Endothelial cell of hepatic sinusoid (primary cell): Measurements from ENCODE around the gene NUP62.
"Not testable (repeated sequence)": the region's sequence is repeated elsewhere in the genome, so short reads cannot be mapped to it uniquely, and the experiment has no call there.

ENCODE experiments used
- in situ Hi-C: cut with HindIII; loops from 2 replicates; pipeline ENCODE4 v1.10.0; 2017; ENCODE audit warnings: low sequenced_read_pairs

NUP62 gene, protein sequence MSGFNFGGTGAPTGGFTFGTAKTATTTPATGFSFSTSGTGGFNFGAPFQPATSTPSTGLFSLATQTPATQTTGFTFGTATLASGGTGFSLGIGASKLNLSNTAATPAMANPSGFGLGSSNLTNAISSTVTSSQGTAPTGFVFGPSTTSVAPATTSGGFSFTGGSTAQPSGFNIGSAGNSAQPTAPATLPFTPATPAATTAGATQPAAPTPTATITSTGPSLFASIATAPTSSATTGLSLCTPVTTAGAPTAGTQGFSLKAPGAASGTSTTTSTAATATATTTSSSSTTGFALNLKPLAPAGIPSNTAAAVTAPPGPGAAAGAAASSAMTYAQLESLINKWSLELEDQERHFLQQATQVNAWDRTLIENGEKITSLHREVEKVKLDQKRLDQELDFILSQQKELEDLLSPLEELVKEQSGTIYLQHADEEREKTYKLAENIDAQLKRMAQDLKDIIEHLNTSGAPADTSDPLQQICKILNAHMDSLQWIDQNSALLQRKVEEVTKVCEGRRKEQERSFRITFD

DNA sequence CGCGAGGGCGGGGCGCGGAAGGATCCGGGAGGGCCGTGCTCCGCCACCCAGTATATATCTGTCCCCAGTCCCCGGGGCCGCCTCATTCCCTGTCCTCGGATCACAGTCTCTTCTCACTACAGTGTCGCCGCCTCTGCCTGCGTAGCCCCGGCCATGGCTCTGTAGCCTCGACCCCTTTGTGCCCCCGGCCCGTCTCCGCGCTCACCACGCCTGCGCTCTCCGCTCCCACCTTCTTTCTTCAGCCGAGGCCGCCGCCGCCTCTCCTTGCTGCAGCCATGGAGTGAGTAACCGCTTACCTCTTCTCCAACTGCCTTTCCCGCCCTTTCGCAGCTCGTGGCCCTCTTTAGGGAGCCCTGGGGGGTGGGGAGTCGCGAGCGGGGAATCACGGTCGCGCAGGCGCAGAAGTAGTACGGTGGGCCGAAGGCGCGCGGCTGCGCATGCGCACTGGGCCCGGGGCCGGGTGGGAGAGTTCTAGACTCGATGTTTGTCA lies at the start of gene NUP62, which contains the start of gene ATF5:
NUP62 (minus strand) TSS at position 384 of the 490 bp plus-strand sequence. CDS start 19,697 bp downstream, outside the sequence.
ATF5 (plus strand) TSS at position 85 of the 490 bp plus-strand sequence. CDS start 1,646 bp downstream, outside the sequence.
- in situ Hi-C loops, result no loop called here

DNA sequence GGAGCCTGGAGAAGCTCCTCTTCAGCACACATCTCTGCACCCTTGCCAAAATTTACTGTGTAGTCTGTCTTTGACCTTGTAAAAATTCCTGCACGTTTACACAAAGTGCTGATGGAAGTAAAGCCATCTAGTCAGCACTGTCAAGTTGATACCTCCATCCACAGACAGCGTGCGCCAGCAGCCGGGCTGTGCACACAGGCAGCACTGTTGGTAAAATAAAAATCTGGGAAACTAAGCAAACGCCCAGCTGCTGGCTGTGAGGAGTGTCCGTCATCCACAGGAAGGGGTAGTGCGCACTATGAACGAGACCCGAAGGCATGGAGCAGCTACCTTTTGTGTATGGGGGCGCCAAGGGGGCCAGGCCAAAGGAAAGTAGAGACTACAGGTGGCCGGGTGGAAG lies 49.0 kb upstream of the NUP62 start:
- in situ Hi-C loops, result no loop called here

DNA sequence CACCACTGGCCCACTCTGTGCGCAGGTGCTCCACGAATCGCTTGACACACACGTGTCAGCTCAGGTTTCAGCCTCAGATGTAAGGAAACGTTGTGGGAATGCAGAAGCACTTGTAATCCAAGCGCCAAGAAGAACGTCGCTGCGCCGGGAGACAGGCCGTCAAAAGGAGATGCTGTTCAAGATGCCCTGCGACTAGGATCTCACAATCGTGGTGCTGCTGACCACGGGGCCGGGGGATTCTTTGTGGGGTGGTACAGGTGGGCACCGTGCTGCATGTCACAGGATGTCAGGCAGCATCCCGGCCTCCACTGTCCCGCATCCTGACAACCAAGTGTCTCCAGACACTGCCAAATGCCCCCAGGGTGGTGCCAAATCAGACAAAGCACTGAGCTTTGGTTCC lies 48.6 kb upstream of the NUP62 start:
- in situ Hi-C loops, result no loop called here

DNA sequence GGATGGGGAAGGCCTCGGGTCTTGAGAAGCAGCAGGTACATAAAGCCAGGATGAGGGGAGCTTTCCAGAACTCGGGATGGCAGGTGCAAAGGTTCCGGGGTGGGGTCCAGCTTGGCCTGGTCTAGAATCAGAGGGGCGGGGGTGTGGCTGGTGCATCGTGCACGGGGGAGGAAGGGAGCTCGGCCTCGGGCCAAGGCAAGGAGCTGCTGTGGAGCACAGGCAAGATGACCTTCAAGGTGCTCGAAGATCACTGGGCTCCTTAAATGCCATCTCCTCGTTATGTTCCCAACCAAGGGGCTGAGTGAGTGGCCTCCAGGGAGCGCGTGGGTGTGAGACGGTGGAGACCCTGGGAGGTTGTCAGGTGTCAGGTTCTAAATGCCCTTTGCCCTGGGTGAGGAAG lies 47.8 kb upstream of the NUP62 start:
- in situ Hi-C loops, result no loop called here

DNA sequence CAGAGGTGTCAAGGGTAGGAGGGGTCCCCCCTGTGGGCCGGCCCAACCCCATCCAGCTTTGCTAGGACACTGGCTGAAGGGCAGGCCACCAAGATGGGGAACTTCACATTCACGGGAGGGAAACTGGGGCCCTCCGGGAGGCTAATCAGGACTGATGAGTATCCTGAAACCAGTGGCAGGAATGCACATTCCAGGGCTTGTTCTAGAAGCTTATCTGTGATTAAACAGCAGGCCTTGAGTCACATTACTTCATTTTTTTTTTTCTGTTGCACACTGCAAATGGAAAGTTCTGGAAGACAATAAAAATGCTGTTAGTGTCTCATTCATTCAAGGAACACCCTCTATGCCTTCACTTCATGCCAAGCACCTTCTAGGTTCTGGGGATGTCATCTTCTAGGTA lies 47.2 kb upstream of the NUP62 start:
- in situ Hi-C loops, result no loop called here

DNA sequence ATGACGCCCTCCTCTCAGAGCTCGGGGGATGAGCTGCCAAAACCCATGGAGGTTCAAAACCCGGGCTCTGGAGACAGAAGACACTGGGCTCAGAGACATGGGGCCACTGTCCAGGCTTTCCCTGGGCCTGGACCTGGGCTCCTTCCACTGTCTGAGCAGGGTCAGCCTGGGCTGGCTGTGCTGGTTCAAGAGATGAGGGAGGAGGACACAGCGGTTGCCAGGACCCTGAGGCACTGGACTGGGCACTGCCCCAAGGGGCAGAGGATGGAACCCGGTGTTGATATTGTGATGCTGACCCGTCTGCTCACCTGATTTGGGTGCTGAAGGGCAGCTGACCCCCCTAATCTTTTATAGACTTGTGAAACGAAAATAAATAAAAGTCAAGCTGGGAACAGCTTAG lies 45.7 kb upstream of the NUP62 start:
- in situ Hi-C loops, result no loop called here

DNA sequence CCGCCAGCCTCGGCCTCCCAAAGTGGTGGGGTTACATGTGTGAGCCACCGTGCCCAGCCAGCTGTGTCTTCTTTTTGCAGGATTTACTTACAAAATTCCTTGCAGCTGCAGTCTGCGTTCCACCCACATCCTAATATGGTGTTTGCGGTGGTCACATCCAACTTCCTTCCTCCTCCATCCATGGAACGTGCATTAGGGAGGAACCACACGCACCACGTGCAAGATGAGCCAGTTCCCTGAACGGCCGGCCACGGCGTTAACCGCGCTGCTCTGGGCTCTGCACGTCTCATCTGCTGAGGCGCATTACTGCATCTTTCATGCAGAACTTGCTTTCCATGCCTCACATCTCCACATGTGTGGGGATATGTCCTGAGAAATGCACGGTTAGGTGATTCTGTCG lies 44.7 kb upstream of the NUP62 start:
- in situ Hi-C loops, result no loop called here

DNA sequence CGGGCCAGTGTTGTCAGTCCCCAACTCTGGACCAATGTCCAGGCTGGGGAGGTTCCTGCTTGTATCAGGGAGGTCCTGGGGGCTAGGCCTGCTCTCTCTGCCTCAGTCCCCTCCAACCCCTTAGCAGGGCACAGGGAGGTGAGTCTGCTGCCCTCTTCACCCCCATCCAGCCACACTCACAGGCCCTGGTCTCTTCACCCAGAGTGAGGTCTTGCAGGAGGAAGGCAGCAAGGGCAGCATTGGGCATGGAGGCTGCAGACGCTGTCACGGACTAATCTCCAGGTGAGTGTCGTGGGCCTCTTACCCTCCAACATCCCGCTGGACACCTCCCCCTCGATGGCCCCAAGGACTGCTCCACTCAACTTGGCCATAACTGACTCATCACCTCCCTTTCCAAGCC lies 43.5 kb upstream of the NUP62 start:
- in situ Hi-C loops, result no loop called here

DNA sequence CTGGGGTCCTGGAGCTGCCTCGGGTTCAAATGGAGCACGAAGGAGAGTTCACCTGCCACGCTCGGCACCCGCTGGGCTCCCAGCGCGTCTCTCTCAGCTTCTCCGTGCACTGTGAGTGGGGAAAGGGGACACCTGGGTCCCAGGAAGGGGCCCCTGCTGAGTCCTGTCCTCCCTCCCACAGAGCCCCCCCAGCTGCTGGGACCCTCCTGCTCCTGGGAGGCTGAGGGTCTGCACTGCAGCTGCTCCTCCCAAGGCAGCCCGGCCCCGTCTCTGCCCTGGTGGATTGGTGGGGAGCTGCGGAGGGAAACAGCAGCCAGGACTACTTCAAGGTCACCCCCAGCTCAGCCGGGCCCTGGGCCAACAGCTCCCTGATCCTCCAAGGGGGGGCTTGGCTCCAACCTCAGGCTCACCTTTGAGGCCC lies 42.7 kb upstream of the NUP62 start:
- in situ Hi-C loops, result no loop called here

DNA sequence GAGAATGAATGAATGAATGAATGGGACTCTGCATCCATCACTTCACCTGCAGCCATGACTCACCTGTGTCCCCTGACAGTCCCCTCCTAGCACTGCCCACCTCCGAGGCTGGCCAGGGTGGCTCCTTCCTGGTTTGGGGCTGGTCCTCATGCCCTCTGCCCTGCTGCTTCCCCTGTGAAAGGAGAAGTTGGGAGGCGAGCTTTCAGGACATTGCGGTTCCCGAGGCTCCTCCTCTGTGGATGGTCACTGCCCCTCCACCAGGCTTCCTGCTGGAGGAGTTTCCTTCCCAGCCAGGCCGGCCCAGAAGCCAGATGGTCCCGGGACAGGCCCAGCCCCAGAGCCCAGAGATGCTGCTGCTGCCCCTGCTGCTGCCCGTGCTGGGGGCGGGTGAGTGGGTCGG lies 40.1 kb upstream of the NUP62 start:
- in situ Hi-C loops, result not testable (repeated sequence)

DNA sequence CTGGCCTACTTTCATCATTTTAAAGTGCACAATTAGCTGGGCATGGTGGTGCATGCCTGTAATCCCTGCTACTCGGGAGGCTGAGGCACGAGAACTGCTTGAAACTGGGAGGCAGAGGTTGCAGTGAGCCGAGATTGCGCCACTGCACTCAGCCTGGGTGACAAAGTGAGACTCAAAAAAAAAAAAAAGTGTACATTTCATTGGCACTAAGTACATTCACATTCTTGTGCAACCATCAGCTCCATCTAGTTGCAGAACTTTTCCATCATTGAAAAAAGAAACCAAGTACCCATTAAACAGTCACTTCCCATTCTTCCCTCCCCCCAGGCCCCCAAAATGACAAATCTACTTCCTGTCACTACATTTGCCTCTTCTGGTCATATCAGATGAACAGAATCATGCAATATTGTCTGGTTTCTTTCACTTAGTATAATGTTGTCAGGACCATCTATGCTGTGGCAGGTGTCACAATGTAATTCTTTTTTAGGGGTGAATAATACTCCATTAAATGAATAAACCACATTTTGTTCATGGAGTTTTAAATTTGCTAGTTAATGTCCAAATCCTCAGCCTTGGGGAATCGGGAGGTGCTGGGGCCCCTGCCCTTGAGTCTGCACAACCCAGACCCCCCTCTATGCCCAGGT lies 39.1 kb upstream of the NUP62 start:
- in situ Hi-C loops, result no loop called here

DNA sequence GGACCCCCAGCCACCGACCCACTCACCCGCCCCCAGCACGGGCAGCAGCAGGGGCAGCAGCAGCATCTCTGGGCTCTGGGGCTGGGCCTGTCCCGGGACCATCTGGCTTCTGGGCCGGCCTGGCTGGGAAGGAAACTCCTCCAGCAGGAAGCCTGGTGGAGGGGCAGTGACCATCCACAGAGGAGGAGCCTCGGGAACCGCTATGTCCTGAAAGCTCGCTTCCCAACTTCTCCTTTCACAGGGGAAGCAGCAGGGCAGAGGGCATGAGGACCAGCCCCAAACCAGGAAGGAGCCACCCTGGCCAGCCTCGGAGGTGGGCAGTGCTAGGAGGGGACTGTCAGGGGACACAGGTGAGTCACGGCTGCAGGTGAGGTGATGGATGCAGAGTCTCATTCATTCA lies 31.7 kb upstream of the NUP62 start, which contains the start of gene SIGLEC11:
SIGLEC11 (minus strand) TSS at position 193 of the 400 bp plus-strand sequence; CDS start at position 102, 91 bp downstream.
- in situ Hi-C loops, result not testable (repeated sequence)

DNA sequence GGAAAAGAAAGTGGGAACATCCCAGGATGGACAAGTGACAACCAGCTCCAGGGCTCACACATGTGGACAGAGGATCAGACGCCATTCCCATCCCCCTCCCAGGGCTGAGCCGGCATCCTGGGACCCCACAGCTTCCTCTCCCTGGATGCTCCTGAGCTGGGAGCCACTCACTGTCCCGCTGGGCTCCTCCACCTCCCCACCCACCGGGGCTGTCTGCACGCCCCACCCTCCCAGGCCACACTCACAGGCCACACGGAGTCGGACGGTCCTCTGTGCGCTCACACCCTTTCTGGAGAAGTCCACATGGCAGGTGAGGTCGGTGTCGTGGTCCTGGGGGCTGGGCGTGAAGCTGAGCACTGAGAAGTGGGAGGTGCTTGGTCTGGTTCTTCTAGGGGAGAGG lies 30.6 kb upstream of the NUP62 start:
- in situ Hi-C loops, result not testable (repeated sequence)

DNA sequence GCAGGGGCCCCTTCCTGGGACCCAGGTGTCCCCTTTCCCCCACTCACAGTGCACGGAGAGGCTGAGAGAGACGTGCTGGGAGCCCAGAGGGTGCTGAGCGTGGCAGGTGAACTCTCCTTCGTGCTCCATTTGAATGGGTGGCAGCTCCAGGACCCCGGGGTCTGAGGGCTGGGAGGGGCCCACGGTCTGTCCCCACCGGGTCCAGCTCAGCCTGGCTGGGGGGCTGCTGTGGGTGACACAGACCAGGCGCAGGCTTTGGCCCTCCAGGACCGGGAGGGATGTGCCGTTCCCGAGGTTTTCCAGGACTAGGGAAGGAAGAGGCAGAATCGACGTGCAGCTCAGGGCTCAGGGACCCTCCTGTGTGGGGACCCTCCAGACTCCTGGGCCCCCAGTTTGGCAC lies 29.3 kb upstream of the NUP62 start:
- in situ Hi-C loops, result not testable (repeated sequence)

DNA sequence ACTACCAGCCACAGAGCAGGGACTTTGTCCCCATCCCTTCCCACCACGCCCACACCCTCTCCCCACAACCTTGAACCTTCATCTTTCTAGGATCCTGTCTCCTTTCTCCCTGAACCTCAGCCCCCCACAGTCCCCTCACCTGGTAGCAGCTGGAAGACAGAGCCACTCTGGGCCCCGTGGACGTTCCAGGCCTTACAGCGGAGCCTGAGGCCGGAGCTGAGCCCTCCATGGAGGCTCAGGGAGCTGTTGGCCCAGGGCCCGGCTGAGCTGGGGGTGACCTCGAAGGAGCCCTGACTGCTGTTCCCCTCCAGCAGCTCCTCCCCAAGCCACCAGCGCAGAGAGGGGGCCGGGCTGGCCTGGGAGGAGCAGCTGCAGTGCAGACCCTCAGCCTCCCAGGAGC lies 28.8 kb upstream of the NUP62 start:
- in situ Hi-C loops, result not testable (repeated sequence)

DNA sequence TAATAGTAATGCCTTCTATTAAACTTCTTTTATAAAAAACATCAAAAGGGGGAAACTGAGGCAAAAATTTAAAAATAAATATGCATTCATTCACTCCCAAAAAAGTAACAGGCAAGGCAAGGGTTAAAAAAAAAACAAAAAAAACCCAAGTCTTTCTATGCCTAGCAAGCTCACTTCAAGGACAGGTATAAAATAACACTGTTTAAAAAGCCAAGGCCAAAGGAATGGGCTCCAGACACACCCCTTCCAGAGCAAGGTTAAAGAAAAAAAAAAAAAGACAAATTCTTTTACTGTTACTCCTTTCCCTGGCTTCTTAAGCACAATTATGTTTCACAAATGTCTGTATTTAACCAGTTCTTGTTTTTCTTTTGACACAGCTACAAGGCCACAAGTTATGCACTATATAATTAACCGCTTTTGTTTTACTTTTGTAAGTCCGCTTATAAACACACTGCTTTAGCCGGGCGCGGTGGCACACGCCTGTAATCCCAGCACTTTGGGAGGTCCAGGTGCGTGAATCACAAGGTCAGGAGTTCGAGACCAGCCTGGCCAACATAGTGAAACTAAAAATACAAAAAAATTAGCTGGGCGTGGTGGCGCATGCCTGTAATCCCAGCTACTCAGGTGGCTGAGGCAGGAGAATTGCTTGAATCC lies 28.1 kb upstream of the NUP62 start:
- in situ Hi-C loops, result no loop called here

DNA sequence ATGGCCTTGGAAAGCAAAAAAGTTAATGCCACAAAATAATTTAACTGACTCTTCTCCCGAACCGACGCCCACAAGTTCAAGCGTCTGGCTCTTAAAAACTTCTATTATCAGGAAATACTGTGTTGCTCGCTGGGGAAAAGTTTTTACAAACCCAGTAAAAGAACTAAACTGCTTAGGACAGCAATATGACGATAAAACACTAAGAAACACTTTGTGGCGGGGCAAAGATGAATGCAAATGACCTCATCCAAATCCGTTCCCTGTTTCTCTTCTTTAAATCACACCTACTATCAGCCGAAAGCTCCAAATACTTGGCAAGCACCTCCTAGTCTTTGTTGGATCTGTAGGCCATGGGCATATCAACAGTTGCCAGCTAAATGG lies 26.8 kb upstream of the NUP62 start:
- in situ Hi-C loops, result no loop called here

DNA sequence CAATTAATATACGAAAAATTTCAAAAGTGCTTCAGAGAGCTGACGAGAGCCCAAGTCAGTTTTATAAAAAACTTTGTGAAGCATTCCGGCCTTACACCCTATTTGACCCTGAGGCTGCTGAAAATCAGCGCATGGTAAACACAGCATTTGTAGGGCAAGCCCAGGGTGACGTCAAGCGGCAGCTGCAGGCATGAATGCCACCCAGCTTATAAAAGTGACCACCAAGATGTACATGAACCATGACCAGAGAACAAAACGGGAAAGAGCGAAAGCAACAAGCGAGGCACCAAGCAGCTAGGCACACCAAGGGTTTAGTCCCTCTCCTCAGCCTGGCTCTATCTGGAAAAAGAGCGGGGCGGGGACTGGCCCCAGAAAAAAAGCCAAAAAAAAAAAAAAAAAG lies 25.6 kb upstream of the NUP62 start:
- in situ Hi-C loops, result no loop called here

DNA sequence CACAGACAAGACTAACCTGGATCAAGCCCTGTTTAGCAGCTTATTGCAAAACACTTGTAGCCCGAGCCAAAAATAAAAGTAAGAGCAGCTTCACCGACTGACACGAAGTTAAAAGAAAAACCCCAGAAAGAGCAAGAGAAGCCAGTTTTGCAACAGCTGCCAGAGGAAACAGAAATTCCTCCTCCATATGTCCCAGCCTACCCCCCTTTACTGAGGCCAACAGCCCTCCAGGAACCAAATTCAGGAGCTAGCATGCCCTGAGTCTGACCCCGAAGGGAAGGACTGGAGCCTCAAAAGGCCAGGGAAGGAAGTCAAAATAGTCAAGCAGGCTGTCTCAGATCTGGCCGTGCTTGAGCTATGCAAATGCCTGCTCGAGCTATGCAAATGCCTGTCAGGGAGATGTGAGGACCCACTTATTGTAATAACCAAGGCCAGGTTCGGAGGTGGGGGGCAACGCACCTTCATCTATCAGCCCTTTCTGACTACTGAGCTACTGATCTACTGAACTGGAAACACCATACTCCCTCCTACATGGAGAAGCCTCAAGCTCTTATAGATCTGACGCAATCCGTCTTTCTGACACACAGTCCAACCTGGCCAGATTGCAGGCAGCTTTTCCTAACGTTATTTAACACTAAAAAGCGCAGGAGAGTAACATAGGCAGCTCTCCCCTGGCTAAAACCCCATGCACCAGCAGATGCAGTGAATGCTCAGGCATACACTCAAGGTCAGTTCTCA lies 25.0 kb upstream of the NUP62 start:
- in situ Hi-C loops, result no loop called here

DNA sequence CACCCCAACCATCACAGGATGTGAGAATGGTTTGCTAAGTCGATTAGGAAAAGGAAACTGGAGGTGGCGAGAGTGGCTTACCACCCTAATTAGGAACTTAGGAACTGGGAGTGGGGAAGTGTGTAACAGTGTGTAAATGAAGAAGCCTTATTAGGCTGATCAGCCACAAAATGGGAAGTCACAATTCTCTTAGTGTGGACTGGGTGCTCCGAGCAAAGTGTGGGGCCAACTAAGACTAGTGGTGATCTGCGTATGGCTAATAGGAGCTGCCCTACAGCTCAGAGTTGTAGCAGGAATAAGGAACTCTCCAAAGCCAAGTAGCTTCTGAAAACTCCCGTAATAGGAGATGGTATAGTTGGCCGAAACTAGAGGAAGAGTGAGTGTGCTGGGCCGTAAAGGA lies 24.1 kb upstream of the NUP62 start:
- in situ Hi-C loops, result no loop called here

DNA sequence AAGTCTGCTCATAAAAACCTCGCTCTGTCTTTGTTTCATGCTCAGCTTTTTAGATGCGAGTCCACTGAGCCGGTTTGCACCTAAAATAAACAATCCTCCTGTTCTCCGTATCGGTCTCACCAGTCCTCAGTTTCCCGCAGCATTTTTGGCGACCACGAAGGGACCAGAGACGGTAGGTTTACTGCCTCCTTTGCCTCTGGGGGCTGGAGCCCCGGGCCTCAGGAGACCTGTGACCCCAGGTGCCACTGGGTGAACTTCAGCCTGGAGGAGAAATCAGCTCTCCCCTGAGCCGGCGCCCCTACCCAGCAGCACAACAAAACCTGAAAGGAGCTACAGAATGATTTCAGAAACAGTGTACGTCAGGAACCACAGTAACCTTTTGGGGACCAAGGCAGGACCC lies 23.6 kb upstream of the NUP62 start:
- in situ Hi-C loops, result no loop called here
